HG03196 (cell line): ENCODE results near the gene SCAI.
"Not testable (repeated sequence)": the region's sequence is repeated elsewhere in the genome, so short reads cannot be mapped to it uniquely, and the experiment has no call there.

Experiments used
- ATAC-seq: cut with Tn5 transposase; IDR thresholded peaks from one replicate; pipeline ENCODE4 v1.9.1; 2021; ENCODE audit not compliant: unreplicated experiment

The SCAI gene

GRCh38 chr9:125038166-125038565 is 105.2 kb downstream of the SCAI start:
- ATAC-seq, result no peak

- no peak for ATAC-seq
Observed at GRCh38 chr9:125028041-125028440, 115.3 kb downstream of the SCAI start.

- no peak for ATAC-seq
Observed at GRCh38 chr9:125024917-125025316, 118.4 kb downstream of the SCAI start.

GRCh38 chr9:125021069-125021468 is 122.3 kb downstream of the SCAI start:
- ATAC-seq, result no peak

- not testable (repeated sequence) for ATAC-seq
Observed at GRCh38 chr9:125015655-125016054, 127.7 kb downstream of the SCAI start.

- ATAC-seq, result not testable (repeated sequence)
Observed at GRCh38 chr9:125012013-125012412, 131.3 kb downstream of the SCAI start.

GRCh38 chr9:125008599-125008998 is 134.7 kb downstream of the SCAI start:
- ATAC-seq, result no peak

GRCh38 chr9:125003332-125003731 is 140.0 kb downstream of the SCAI start:
- ATAC-seq, result no peak

GRCh38 chr9:124983698-124984097 is 159.6 kb downstream of the SCAI start:
- ATAC-seq, result no peak

GRCh38 chr9:124980431-124980830 is 162.9 kb downstream of the SCAI start:
- no peak for ATAC-seq

GRCh38 chr9:124975131-124975530 is 168.2 kb downstream of the SCAI start:
- no peak for ATAC-seq

- ATAC-seq, result no peak
Observed at GRCh38 chr9:124973807-124974206, 169.5 kb downstream of the SCAI start.

GRCh38 chr9:124972241-124972770 is 171.0 kb downstream of the SCAI start:
- no peak for ATAC-seq

- ATAC-seq, result no peak
Observed at GRCh38 chr9:124969401-124969800, 173.9 kb downstream of the SCAI start.

GRCh38 chr9:124968238-124968637 is 175.1 kb downstream of the SCAI start:
- ATAC-seq, result no peak

- not testable (repeated sequence) for ATAC-seq
Observed at GRCh38 chr9:124965775-124966568, 177.4 kb downstream of the SCAI start.

GRCh38 chr9:124964604-124965003 is 178.7 kb downstream of the SCAI start:
- ATAC-seq, result no peak

GRCh38 chr9:124964056-124964455 is 179.3 kb downstream of the SCAI start:
- no peak for ATAC-seq

- ATAC-seq, result no peak
Observed at GRCh38 chr9:124960409-124960752, 182.9 kb downstream of the SCAI start.

GRCh38 chr9:124959671-124960408 is 183.5 kb downstream of the SCAI start:
- not testable (repeated sequence) for ATAC-seq

GRCh38 chr9:124954255-124954654 is 189.1 kb downstream of the SCAI start:
- no peak for ATAC-seq

- ATAC-seq, result no peak
Observed at GRCh38 chr9:124950050-124950718, 193.1 kb downstream of the SCAI start.
